Lower leg skin (tissue), 3 donors: ENCODE data around the gene LRRC74B.

Experiments used
- CTCF ChIP-seq, 3 donors: fragments of 450-650 bp; IDR thresholded peaks; one replicate each; pipeline ENCODE4 v1.5.1; 2016; ENCODE audit warnings: antibody characterized with exemption in 3 of 3, mild to moderate bottlenecking in 3 of 3, moderate library complexity in 2 of 3
- POLR2A ChIP-seq, 2 donors: fragments of 450-650 bp; IDR thresholded peaks; one replicate each; pipeline ENCODE4 v1.6.1; 2016 to 2017; ENCODE audit warnings: antibody characterized with exemption in 2 of 2, mild to moderate bottlenecking in 1 of 2, moderate library complexity in 1 of 2

- TF ChIP-seq POLR2A (IDR thresholded peaks at IDR 0.05) = no peak
- TF ChIP-seq CTCF (IDR thresholded peaks at IDR 0.05) = no peak
Measured at GRCh38 chr22:20996031-20996410, 49.7 kb upstream of the LRRC74B start.
